Activated CD8-positive, alpha-beta T cell treated with anti-CD3 and anti-CD28 coated beads, Interleukin-2, amount 10 ng/mL, durations not matched to agents 7 days and 5 days (primary cell): ENCODE results near the gene RPUSD1. TPM values are rescaled to one million over a fixed set of nuclear protein-coding genes. Genes with fewer than 3 reads are reported as not detected.
"Not testable (repeated sequence)": the region's sequence is repeated elsewhere in the genome, so short reads cannot be mapped to it uniquely, and the experiment has no call there.

Source experiments
- ATAC-seq: fragments of 150-1000 bp; cut with Tn5 transposase; one replicate; pipeline ENCODE4 v1.10.0; 2021; ENCODE audit warnings: moderate library complexity
- CTCF ChIA-PET: fragments of 350-600 bp; sonication (Branson Sonifier 250); formaldehyde crosslinking; loops from one replicate; lab custom pipeline; 2021; ENCODE audit warnings: antibody characterized with exemption; lab: Charles Lee
- POLR2A ChIA-PET: fragments of 350-600 bp; sonication (Branson Sonifier 250); formaldehyde crosslinking; loops from one replicate; lab custom pipeline; 2021; ENCODE audit warnings: antibody characterized with exemption; lab: Charles Lee
- DNase-seq: peaks from one replicate; pipeline ENCODE4 v3.0.0-alpha.2; 2020
- H3K27ac Mint-ChIP-seq: one replicate; pipeline ENCODE4 v1.8.0; 2021; ENCODE audit warnings: mild to moderate bottlenecking, mixed read lengths
- H3K27me3 Mint-ChIP-seq: one replicate; pipeline ENCODE4 v1.8.0; 2021; ENCODE audit warnings: low read depth, mixed read lengths
- H3K36me3 Mint-ChIP-seq: one replicate; pipeline ENCODE4 v1.8.0; 2021; ENCODE audit warnings: low read depth, mixed read lengths
- H3K4me1 Mint-ChIP-seq: one replicate; pipeline ENCODE4 v1.8.0; 2021; ENCODE audit warnings: low read depth, mixed read lengths
- H3K4me3 Mint-ChIP-seq: one replicate; pipeline ENCODE4 v1.8.0; 2021; ENCODE audit warnings: mild to moderate bottlenecking, mixed read lengths
- H3K9me3 Mint-ChIP-seq: one replicate; pipeline ENCODE4 v1.8.0; 2022; ENCODE audit warnings: mixed read lengths; ENCODE audit not compliant: insufficient read depth
- total RNA-seq, 2 experiments: library from RNA; stranded (reverse); gene quantifications; one replicate each; pipeline ENCODE4 v1.2.3, GENCODE V29; 2021

RPUSD1 gene
- total RNA-seq, 2 experiments from 2014 or later: 25.9 to 30.1 TPM

- H3K4me3 Mint-ChIP-seq: no peak overlapping the region
- no peak for DNase-seq
- peaks cover 3% of the 10 kb centered on the region for H3K4me1 Mint-ChIP-seq
- no peaks in the 10 kb centered on the region for H3K9me3 Mint-ChIP-seq
- ChIA-PET CTCF (interaction anchor here (1.3 to 1.8 kb wide), 2 partner anchors 30 to 39 kb away, joined by 3 to 6 read pairs; partner anchors contain the start of gene METRN), POLR2A (no interaction called here)
- no peak for ATAC-seq
- no peak overlapping the region for H3K27ac Mint-ChIP-seq
- H3K27me3 Mint-ChIP-seq: no peaks in the 10 kb centered on the region
- no peaks in the 10 kb centered on the region for H3K36me3 Mint-ChIP-seq
These were observed 42.4 kb downstream of the RPUSD1 start for GRCh38 chr16:745739-746138.

- ChIA-PET POLR2A (no interaction called here), CTCF (interaction anchor here (0.6 to 1.8 kb wide), 4 partner anchors 13 to 28 kb away, joined by 3 to 5 read pairs (median 3); no protein-coding TSS in a partner anchor)
- H3K27me3 Mint-ChIP-seq: no peaks in the 10 kb centered on the region
- H3K4me1 Mint-ChIP-seq: peaks cover 14% of the 10 kb centered on the region
- H3K4me3 Mint-ChIP-seq: no peak overlapping the region
- peaks cover 4% of the 10 kb centered on the region for H3K36me3 Mint-ChIP-seq
- no peak overlapping the region for H3K27ac Mint-ChIP-seq
- ATAC-seq: no peak
- no peak for DNase-seq
- no peaks in the 10 kb centered on the region for H3K9me3 Mint-ChIP-seq
These were observed 44.2 kb downstream of the RPUSD1 start for GRCh38 chr16:743794-744500.

DNA sequence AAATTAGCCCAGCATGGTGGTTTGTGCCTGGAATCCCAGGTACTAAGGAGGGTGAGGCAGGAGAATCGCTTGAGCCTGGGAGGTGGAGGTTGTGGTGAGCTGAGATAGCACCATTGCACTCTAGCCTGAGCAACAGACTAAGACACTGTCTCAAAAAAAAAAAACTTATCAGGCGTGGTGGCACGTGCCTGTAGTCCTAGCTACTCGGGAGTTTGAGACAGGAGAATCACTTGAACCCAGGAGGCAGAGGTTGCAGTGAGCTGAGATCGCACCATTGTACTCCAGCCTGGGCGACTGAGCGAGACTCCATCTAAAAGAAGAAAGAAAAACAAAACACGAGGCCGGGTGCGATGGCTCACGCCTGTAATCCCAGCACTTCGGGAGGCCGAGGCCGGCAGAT lies 45.3 kb downstream of the RPUSD1 start:
- H3K36me3 Mint-ChIP-seq, POLR2A ChIA-PET, H3K27ac Mint-ChIP-seq, ATAC-seq, H3K27me3 Mint-ChIP-seq, H3K9me3 Mint-ChIP-seq, DNase-seq, H3K4me3 Mint-ChIP-seq: not testable (repeated sequence)
- peaks cover 19% of the 10 kb centered on the region for H3K4me1 Mint-ChIP-seq
- CTCF ChIA-PET: interaction anchor here (1.0 to 3.2 kb wide), 5 partner anchors 8 to 43 kb away, joined by 3 to 15 read pairs (median 3); no protein-coding TSS in a partner anchor

GRCh38 chr16:741986-742629 lies 46.1 kb downstream of the RPUSD1 start:
- ATAC-seq (no peak), DNase-seq (no peak)
- Mint-ChIP-seq H3K4me3 (peak overlapping the region; percentile 76), H3K36me3 (peaks cover 9% of the 10 kb centered on the region), H3K27ac (no peak overlapping the region), H3K4me1 (peaks cover 24% of the 10 kb centered on the region), H3K27me3 (no peaks in the 10 kb centered on the region), H3K9me3 (no peaks in the 10 kb centered on the region)
- POLR2A ChIA-PET: no interaction called here
- CTCF ChIA-PET: interaction anchor here (1.0 to 3.2 kb wide), 7 partner anchors 9 to 44 kb away, joined by 3 to 16 read pairs (median 9); partner anchors contain the start of gene ANTKMT

DNA sequence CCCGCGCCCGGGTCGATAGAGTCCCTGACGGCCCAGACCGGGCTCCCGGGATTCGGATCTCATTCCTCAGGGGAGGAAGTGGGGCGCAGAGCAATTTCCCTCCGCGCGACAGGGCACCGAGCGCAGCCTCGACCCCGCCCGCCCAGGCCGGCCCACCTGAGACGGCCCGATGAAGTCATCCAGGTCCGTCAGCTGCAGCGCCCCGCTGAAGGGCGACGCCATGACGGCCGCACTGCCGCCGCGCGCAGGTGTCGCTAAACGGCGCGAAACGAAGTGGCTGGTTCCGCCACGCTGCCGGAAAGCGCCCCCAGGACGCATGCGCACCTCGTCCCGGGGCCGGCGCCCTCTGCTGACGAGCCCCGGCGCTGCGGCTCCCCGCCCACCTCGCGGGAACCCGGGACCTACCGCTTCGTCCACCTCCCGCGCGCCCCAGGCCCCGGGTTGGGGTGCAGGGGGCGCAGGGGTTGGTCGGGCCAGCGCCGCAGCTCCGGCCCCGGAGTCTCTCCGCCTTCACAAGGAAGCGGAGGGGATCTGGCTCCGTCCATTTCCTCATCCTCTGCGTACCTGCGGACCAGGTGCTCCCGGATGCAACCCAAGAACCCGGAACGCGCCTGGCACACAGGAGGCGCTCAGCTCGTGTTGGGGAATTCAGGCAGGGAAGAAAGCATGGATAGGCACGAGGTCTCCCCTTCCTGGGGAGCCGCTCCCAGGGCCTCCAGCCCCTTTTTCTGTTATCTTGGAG lies 47.2 kb downstream of the RPUSD1 start, which contains the start of gene CIAO3:
CIAO3 (minus strand) TSS at position 234 of the 742 bp plus-strand sequence; CDS start at position 222, 12 bp downstream.
- Mint-ChIP-seq H3K36me3 (peaks cover 12% of the 10 kb centered on the region), H3K27me3 (no peaks in the 10 kb centered on the region), H3K4me3 (peak within 1 kb of the TSS; percentile 85), H3K27ac (peak within 1 kb of the TSS; percentile 71), H3K4me1 (peaks cover 29% of the 10 kb centered on the region), H3K9me3 (no peaks in the 10 kb centered on the region)
- ChIA-PET CTCF (interaction anchor here (0.6 to 3.2 kb wide), 10 partner anchors 9 to 72 kb away, joined by 3 to 16 read pairs (median 4); partner anchors contain the start of gene ANTKMT), POLR2A (interaction anchor here (1.5 kb wide), 1 partner anchor 11 kb away, joined by 3 read pairs; no protein-coding TSS in a partner anchor)
- ATAC-seq: peak; percentile 95
- DNase-seq: peak; percentile 93

DNA sequence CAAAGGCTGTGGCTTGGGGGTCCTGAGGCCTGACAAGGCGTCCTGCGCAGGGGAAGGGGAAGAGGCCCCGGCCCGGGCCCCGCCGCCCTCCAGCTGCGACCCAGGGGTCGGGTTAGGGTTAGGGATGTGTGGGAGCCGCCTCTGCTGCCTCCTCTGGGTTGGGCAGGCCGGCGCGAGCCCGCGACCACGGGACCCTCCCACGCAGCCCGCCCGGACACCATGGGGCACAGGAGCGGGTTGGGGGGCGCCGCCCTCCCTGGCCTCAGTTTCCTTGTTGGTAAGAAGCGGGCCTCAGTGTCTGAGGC lies 47.8 kb downstream of the RPUSD1 start:
- no peak for DNase-seq
- POLR2A ChIA-PET: interaction anchor here (1.5 kb wide), 1 partner anchor 10 kb away, joined by 3 read pairs; no protein-coding TSS in a partner anchor
- Mint-ChIP-seq H3K9me3 (no peaks in the 10 kb centered on the region), H3K27ac (peak overlapping the region; percentile 71), H3K4me1 (peaks cover 32% of the 10 kb centered on the region), H3K4me3 (peak overlapping the region; percentile 85), H3K27me3 (no peaks in the 10 kb centered on the region), H3K36me3 (peaks cover 15% of the 10 kb centered on the region)
- ATAC-seq: peak; percentile 36
- CTCF ChIA-PET: interaction anchor here (0.6 to 3.2 kb wide), 10 partner anchors 8 to 72 kb away, joined by 3 to 16 read pairs (median 4); partner anchors contain the start of gene ANTKMT

GRCh38 chr16:739560-740458 lies 48.4 kb downstream of the RPUSD1 start:
- Mint-ChIP-seq H3K4me3 (peak overlapping the region; percentile 85), H3K27me3 (no peaks in the 10 kb centered on the region)
- no peak for DNase-seq

GRCh38 chr16:736936-737481 lies 51.2 kb downstream of the RPUSD1 start:
- POLR2A ChIA-PET: no interaction called here
- no peaks in the 10 kb centered on the region for H3K27me3 Mint-ChIP-seq
- H3K36me3 Mint-ChIP-seq: peaks cover 23% of the 10 kb centered on the region
- H3K9me3 Mint-ChIP-seq: no peaks in the 10 kb centered on the region
- ATAC-seq: no peak
- H3K4me3 Mint-ChIP-seq: no peak overlapping the region
- H3K27ac Mint-ChIP-seq: no peak overlapping the region
- DNase-seq: no peak
- H3K4me1 Mint-ChIP-seq: peaks cover 36% of the 10 kb centered on the region
- CTCF ChIA-PET: interaction anchor here (1.3 kb wide), 2 partner anchors 11 to 17 kb away, joined by 3 to 4 read pairs; partner anchors contain the start of gene CCDC78

More at GRCh38 chr16:739560-740458, 48.4 kb downstream of the RPUSD1 start:
- ChIA-PET CTCF (interaction anchor here (0.6 to 3.2 kb wide), 9 partner anchors 8 to 71 kb away, joined by 3 to 16 read pairs (median 4); partner anchors contain the start of gene ANTKMT), POLR2A (interaction anchor here (1.5 kb wide), 1 partner anchor 10 kb away, joined by 3 read pairs; no protein-coding TSS in a partner anchor)
- Mint-ChIP-seq H3K9me3 (no peaks in the 10 kb centered on the region), H3K27ac (peak overlapping the region; percentile 71), H3K36me3 (peaks cover 19% of the 10 kb centered on the region), H3K4me1 (peaks cover 36% of the 10 kb centered on the region)
- ATAC-seq: peak; percentile 1

GRCh38 chr16:735982-736453 lies 52.2 kb downstream of the RPUSD1 start:
- DNase-seq (no peak), ATAC-seq (no peak)
- no peaks in the 10 kb centered on the region for H3K9me3 Mint-ChIP-seq
- no peak overlapping the region for H3K27ac Mint-ChIP-seq
- POLR2A ChIA-PET: no interaction called here
- no peaks in the 10 kb centered on the region for H3K27me3 Mint-ChIP-seq
- H3K4me3 Mint-ChIP-seq: no peak overlapping the region
- CTCF ChIA-PET: interaction anchor here (0.9 to 1.6 kb wide), 3 partner anchors 10 to 26 kb away, joined by 3 to 6 read pairs (median 3); no protein-coding TSS in a partner anchor
- H3K36me3 Mint-ChIP-seq: peaks cover 23% of the 10 kb centered on the region
- H3K4me1 Mint-ChIP-seq: peaks cover 33% of the 10 kb centered on the region
